NB4 (cell line): ENCODE results near the gene GP1BB.

Experiments used
- MYC ChIP-seq: IDR thresholded peaks from 2 replicates; pipeline ENCODE4 v1.6.1; 2011; ENCODE audit warnings: low read depth, low read length
- POLR2A ChIP-seq: IDR thresholded peaks from 2 replicates; pipeline ENCODE4 v1.6.1; 2011; ENCODE audit warnings: mild to moderate bottlenecking; ENCODE audit not compliant: insufficient read length; ENCODE audit errors: extremely low read depth
- TF ChIP-seq, protein P1 (sequence below): IDR thresholded peaks from one replicate; pipeline ENCODE4 v1.5.1; 2012; ENCODE audit warnings: low read depth, low read length
- TF ChIP-seq, protein P2 (sequence below): IDR thresholded peaks from 2 replicates; pipeline ENCODE4 v1.6.1; 2011; ENCODE audit warnings: low read depth, low read length

DNA sequence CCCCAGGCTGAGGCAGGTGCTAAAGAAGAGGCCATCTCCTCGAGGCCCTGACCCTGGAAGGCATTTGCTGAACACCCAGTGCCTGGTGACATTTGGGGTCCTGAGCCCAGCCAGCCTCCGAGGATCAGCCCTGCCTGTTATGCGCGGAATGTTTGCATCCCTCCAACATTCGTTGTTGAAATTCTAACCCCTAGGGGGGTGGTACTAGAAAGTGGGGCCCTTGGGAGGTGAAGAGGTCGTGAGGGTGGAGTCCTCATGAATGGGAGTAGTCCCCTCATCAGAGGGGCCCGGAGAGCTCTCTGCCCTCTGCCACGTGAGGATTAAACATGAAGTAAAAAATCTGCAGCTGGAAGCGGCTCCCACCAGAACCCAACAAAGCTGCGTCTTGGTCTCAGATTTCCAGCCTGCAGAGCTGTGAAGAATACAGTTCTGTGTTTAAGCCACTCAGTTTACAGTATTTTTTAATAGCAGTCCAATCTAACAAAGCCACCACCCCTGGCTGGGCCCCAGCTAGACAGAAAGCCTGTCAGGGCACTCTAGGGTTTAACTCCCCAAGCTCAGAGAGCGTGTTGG is 44.3 kb upstream of the GP1BB start:
- TF ChIP-seq POLR2A (no peak), MYC (no peak)
- TF ChIP-seq, protein P1, sequence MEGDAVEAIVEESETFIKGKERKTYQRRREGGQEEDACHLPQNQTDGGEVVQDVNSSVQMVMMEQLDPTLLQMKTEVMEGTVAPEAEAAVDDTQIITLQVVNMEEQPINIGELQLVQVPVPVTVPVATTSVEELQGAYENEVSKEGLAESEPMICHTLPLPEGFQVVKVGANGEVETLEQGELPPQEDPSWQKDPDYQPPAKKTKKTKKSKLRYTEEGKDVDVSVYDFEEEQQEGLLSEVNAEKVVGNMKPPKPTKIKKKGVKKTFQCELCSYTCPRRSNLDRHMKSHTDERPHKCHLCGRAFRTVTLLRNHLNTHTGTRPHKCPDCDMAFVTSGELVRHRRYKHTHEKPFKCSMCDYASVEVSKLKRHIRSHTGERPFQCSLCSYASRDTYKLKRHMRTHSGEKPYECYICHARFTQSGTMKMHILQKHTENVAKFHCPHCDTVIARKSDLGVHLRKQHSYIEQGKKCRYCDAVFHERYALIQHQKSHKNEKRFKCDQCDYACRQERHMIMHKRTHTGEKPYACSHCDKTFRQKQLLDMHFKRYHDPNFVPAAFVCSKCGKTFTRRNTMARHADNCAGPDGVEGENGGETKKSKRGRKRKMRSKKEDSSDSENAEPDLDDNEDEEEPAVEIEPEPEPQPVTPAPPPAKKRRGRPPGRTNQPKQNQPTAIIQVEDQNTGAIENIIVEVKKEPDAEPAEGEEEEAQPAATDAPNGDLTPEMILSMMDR, result no peak
- TF ChIP-seq, protein P2, sequence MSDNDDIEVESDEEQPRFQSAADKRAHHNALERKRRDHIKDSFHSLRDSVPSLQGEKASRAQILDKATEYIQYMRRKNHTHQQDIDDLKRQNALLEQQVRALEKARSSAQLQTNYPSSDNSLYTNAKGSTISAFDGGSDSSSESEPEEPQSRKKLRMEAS, result no peak
